ENCODE results near the gene TRAK2. TPM values are rescaled to one million over a fixed set of nuclear protein-coding genes. Genes with fewer than 3 reads are reported as not detected.

The TRAK2 gene
- total and polyA plus RNA-seq, 2 donors from 2014 or later: 16.6 to 65.8 TPM

- FAIRE-seq: peak; percentile 81
- intact Hi-C loops (cut with DNase I): no loop called here
These were observed 30.7 kb downstream of the TRAK2 start for GRCh38 chr2:201420442-201421113.

DNA sequence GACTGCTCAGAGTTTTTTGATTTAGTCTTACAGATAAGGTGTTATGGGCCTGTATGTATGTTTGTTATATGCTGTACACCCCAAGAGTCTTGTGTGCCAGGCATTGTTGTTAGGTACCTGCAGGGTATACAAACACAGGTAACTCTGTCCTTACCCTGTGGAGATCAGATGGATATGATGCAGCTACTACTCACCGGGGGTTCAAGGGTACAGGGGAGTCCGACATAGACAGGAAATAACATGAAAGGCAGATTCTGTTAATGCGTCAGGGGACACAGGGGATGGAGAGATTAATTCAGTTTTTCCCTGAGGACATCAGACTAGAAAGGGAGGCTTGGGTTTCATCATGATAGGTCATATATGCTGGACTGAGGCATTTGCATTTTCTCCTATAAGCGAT, 31.3 kb downstream of the TRAK2 start:
- Histone ChIP-seq H3K9ac (ENCODE audit: low read length in 3 of 3) (peak overlapping the region in 1 of 3 donors; percentile 7), H3K9me3 (ENCODE audit: control insufficient read depth in 2 of 3, insufficient read depth in 1 of 3, low read length in 3 of 3) (no peaks in the 10 kb centered on the region), H3K4me1 (ENCODE audit: control insufficient read depth in 2 of 3, insufficient read depth in 2 of 3, low read depth in 1 of 3, low read length in 3 of 3) (peaks cover 0 to 7% (median 3%) of the 10 kb centered on the region in 3 donors), H3K36me3 (ENCODE audit: control insufficient read depth in 2 of 3, insufficient read depth in 3 of 3, low read length in 3 of 3) (peaks cover 0 to 5% (median 2%) of the 10 kb centered on the region in 3 donors), H3K27ac (ENCODE audit: low read depth in 2 of 2, low read length in 2 of 2) (no peak overlapping the region), H3K4me3 (ENCODE audit: low read length in 3 of 3) (no peak overlapping the region), H3K27me3 (ENCODE audit: control insufficient read depth, insufficient read depth, low read length) (no peaks in the 10 kb centered on the region)
- TF ChIP-seq, protein P1, sequence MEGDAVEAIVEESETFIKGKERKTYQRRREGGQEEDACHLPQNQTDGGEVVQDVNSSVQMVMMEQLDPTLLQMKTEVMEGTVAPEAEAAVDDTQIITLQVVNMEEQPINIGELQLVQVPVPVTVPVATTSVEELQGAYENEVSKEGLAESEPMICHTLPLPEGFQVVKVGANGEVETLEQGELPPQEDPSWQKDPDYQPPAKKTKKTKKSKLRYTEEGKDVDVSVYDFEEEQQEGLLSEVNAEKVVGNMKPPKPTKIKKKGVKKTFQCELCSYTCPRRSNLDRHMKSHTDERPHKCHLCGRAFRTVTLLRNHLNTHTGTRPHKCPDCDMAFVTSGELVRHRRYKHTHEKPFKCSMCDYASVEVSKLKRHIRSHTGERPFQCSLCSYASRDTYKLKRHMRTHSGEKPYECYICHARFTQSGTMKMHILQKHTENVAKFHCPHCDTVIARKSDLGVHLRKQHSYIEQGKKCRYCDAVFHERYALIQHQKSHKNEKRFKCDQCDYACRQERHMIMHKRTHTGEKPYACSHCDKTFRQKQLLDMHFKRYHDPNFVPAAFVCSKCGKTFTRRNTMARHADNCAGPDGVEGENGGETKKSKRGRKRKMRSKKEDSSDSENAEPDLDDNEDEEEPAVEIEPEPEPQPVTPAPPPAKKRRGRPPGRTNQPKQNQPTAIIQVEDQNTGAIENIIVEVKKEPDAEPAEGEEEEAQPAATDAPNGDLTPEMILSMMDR (IDR thresholded peaks at IDR 0.05; ENCODE audit: borderline replicate concordance, extremely low read depth, insufficient read depth): no peak
- FAIRE-seq: no peak
- DNase-seq: no peak
- intact Hi-C loops (cut with DNase I): no loop called here

More at GRCh38 chr2:201420442-201421113, 30.7 kb downstream of the TRAK2 start:
- Histone ChIP-seq H3K4me3 (ENCODE audit: low read length in 3 of 3) (no peak overlapping the region), H3K9ac (ENCODE audit: low read length in 3 of 3) (peak overlapping the region in 1 of 3 donors; percentile 7), H3K9me3 (ENCODE audit: control insufficient read depth in 2 of 3, insufficient read depth in 1 of 3, low read length in 3 of 3) (no peaks in the 10 kb centered on the region), H3K27ac (ENCODE audit: low read depth in 2 of 2, low read length in 2 of 2) (no peak overlapping the region), H3K4me1 (ENCODE audit: control insufficient read depth in 2 of 3, insufficient read depth in 2 of 3, low read depth in 1 of 3, low read length in 3 of 3) (peaks cover 0 to 3% (median under 1%) of the 10 kb centered on the region in 3 donors), H3K36me3 (ENCODE audit: control insufficient read depth in 2 of 3, insufficient read depth in 3 of 3, low read length in 3 of 3) (peaks cover 0 to 5% (median 2%) of the 10 kb centered on the region in 3 donors), H3K27me3 (ENCODE audit: control insufficient read depth, insufficient read depth, low read length) (no peaks in the 10 kb centered on the region)
- DNase-seq: no peak
- TF ChIP-seq, protein P1 (IDR thresholded peaks at IDR 0.05; ENCODE audit: borderline replicate concordance, extremely low read depth, insufficient read depth): no peak

GRCh38 chr2:201419057-201419635, 32.1 kb downstream of the TRAK2 start:
- TF ChIP-seq, protein P1 (IDR thresholded peaks at IDR 0.05; ENCODE audit: borderline replicate concordance, extremely low read depth, insufficient read depth): peak; percentile 10
- Histone ChIP-seq H3K27ac (ENCODE audit: low read depth in 2 of 2, low read length in 2 of 2) (no peak overlapping the region), H3K36me3 (ENCODE audit: control insufficient read depth in 2 of 3, insufficient read depth in 3 of 3, low read length in 3 of 3) (peaks cover 0 to 5% (median 2%) of the 10 kb centered on the region in 3 donors), H3K4me1 (ENCODE audit: control insufficient read depth in 2 of 3, insufficient read depth in 2 of 3, low read depth in 1 of 3, low read length in 3 of 3) (peaks cover 5 to 13% (median 5%) of the 10 kb centered on the region in 3 donors), H3K9me3 (ENCODE audit: control insufficient read depth in 2 of 3, insufficient read depth in 1 of 3, low read length in 3 of 3) (no peaks in the 10 kb centered on the region), H3K4me3 (ENCODE audit: low read length in 3 of 3) (no peak overlapping the region), H3K9ac (ENCODE audit: low read length in 3 of 3) (no peak overlapping the region), H3K27me3 (ENCODE audit: control insufficient read depth, insufficient read depth, low read length) (no peaks in the 10 kb centered on the region)
- intact Hi-C loops (cut with DNase I): no loop called here
- no peak for DNase-seq
- FAIRE-seq: no peak

All from kidney (tissue), 14 donors.